SKM-1 treated with dmso at 0.1 percent for 144 hours (cell line): ENCODE data around the gene CDH4.

ENCODE experiments used
- DNase-seq: peaks from one replicate; lab custom pipeline; 2025; ENCODE audit not compliant: unreplicated experiment; lab: John Stamatoyannopoulos, UW

CDH4 gene

GRCh38 chr20:61881861-61882260 lies 629.8 kb downstream of the CDH4 start:
- no peak for DNase-seq

GRCh38 chr20:61882716-61883615 lies 630.9 kb downstream of the CDH4 start:
- DNase-seq, result no peak

- no peak for DNase-seq
These were observed 631.9 kb downstream of the CDH4 start for GRCh38 chr20:61883857-61884393.

GRCh38 chr20:61884571-61885389 lies 632.7 kb downstream of the CDH4 start:
- no peak for DNase-seq

GRCh38 chr20:61885759-61886715 lies 634.0 kb downstream of the CDH4 start:
- DNase-seq, result no peak

- peak; percentile 9 for DNase-seq
These were observed 634.9 kb downstream of the CDH4 start for GRCh38 chr20:61886721-61887595.

- no peak for DNase-seq
These were observed 635.6 kb downstream of the CDH4 start for GRCh38 chr20:61887596-61888093.

- no peak for DNase-seq
These were observed 636.2 kb downstream of the CDH4 start for GRCh38 chr20:61888101-61888865.

- DNase-seq, result no peak
These were observed 637.6 kb downstream of the CDH4 start for GRCh38 chr20:61889659-61890058.

- DNase-seq, result no peak
These were observed 638.1 kb downstream of the CDH4 start for GRCh38 chr20:61890210-61890609.

- DNase-seq, result no peak
These were observed 639.4 kb downstream of the CDH4 start for GRCh38 chr20:61891476-61891875.

- no peak for DNase-seq
These were observed 640.0 kb downstream of the CDH4 start for GRCh38 chr20:61891916-61892649.

GRCh38 chr20:61895016-61895415 lies 643.0 kb downstream of the CDH4 start:
- DNase-seq, result no peak

- DNase-seq, result no peak
These were observed 643.6 kb downstream of the CDH4 start for GRCh38 chr20:61895686-61896057.

- DNase-seq, result no peak
These were observed 644.2 kb downstream of the CDH4 start for GRCh38 chr20:61896058-61896961.

- DNase-seq, result no peak
These were observed 645.6 kb downstream of the CDH4 start for GRCh38 chr20:61897401-61898295.
